Adrenal gland (tissue), 19 donors: ENCODE results near the gene MMP17. TPM values are rescaled to one million over a fixed set of nuclear protein-coding genes. Genes with fewer than 3 reads are reported as not detected.

Experiments used
- DNase-seq, 7 donors: peaks; one replicate each; pipeline ENCODE4 v3.0.0-alpha.2; 2019 to 2020
- H3K27ac ChIP-seq, 5 donors: fragments of 200-600 bp; sonication (generic) in 4 of 5; 1 replicate in 3 of 5; 2 replicates in 2 of 5; pipeline versions ENCODE4 v1.5.1 to v1.8.0; 2016 to 2020; ENCODE audit warnings: mild to moderate bottlenecking in 1 of 5
- H3K27me3 ChIP-seq: fragments of 200-600 bp; 2 replicates; pipeline ENCODE4 v1.8.0; 2021
- H3K36me3 ChIP-seq, 2 donors: fragments of 200-600 bp; replicated peaks in 1 of 2; 1 replicate in 1 of 2; 2 replicates in 1 of 2; pipeline versions ENCODE4 v1.5.1 to v1.8.0; 2018 to 2022
- H3K4me1 ChIP-seq, 2 donors: fragments of 200-600 bp; replicated peaks in 1 of 2; 1 replicate in 1 of 2; 2 replicates in 1 of 2; pipeline versions ENCODE4 v1.5.1 to v1.8.0; 2018 to 2021
- H3K4me3 ChIP-seq, 4 donors: fragments of 200-600 bp; sonication (generic) in 3 of 4; one replicate each; pipeline ENCODE4 v1.5.1; 2016 to 2018
- H3K9me3 ChIP-seq, 3 donors: fragments of 200-600 bp; sonication (generic) in 1 of 3; replicated peaks in 1 of 3; 1 replicate in 2 of 3; 2 replicates in 1 of 3; pipeline versions ENCODE4 v1.5.1 to v1.8.0; 2016 to 2021
- POLR2A ChIP-seq, 2 donors: fragments of 450-650 bp; IDR thresholded peaks; one replicate each; pipeline ENCODE4 v1.6.1; 2017; ENCODE audit warnings: antibody characterized with exemption in 2 of 2, mild to moderate bottlenecking in 2 of 2, moderate library complexity in 1 of 2
- WGBS, 4 donors: extraction: QIAGEN DNeasy Blood & Tissue Kit in 2 of 4; methylation state at CpG; one replicate each; pipeline versions ENCODE4 v1.1.5 to v1.1.7; 2013 to 2017; 5-methylcytosine and 5-hydroxymethylcytosine counted together
- intact Hi-C, 2 donors: fragments of 100-400 bp; cut with DNase I; formaldehyde crosslinking; loops; one replicate each; pipeline versions ENCODE4 v1.14.1 to v1.15.0; 2022 to 2023
- long read RNA-seq, 10 donors: library from polyadenylated mRNA in 3 of 10; unstranded in 2 of 10; stranded (forward) in 1 of 10; transcript quantifications; one replicate each; pipeline ENCODE4 v2.0.0 and lab custom pipeline, GENCODE V29; 2021 to 2026
- polyA plus RNA-seq, 3 donors: library from polyadenylated mRNA; stranded (reverse); fragments of 200-250 nt in 2 of 3; fragments of 350-450 nt in 1 of 3; fragmentation: Illumina TruSeq in 1 of 3; extraction: RNeasy Lipid Tissue Mini Kit (QIAGEN cat#74804) in 1 of 3; gene quantifications; one replicate each; pipeline ENCODE4 v1.2.3, GENCODE V29; 2013 to 2014
- total RNA-seq, 9 donors: library from RNA; depleted of rRNA in 4 of 9; stranded (reverse); fragments of >200 nt in 4 of 9; fragments of 120-200 nt in 1 of 9; fragmentation: NEBNext Ultra II Directional in 1 of 9; extraction: Animal tissue kit (Norgen Biotek cat#: 25700) in 1 of 9; gene quantifications; one replicate each; pipeline versions ENCODE4 v1.1.0 to v1.2.4, GENCODE V29; 2013 to 2023
- TF ChIP-seq, protein P1 (sequence below), 6 experiments: fragments of 450-650 bp in 4 of 6; fragments of 200-600 bp in 2 of 6; sonication (generic) in 1 of 6; IDR thresholded peaks; 1 replicate in 5 of 6; 2 replicates in 1 of 6; pipeline versions ENCODE4 v1.5.1 to v1.8.0; 2016 to 2021; ENCODE audit warnings: antibody characterized with exemption in 6 of 6, mild to moderate bottlenecking in 2 of 6, moderate library complexity in 1 of 6
- donor health status: healthy with polysubstance abuse.
- donor health status: Bipolar disorder and iron deficiency.
- donor health status: DM: yes; HTN: yes; CAD: no.
- donor health status: DM: no; HTN: no; CAD: no.
- donor health status: DM: no; HTN: no; CAD: no.
- donor health status: DM: yes; HTN: yes; CAD: no.

Gene MMP17
- total RNA-seq (1 to 10 TPM in 4 of 9 donors, under 1 TPM in 4, not detected in 1; 0.32 to 3.9 (median 1.1) TPM), polyA plus RNA-seq (10 to 100 TPM in 1 of 3 donors, 1 to 10 TPM in 1, under 1 TPM in 1; 0.46 to 16.5 (median 5.7) TPM)
- long read RNA-seq, donor 1 = 0 reads
- long read RNA-seq, donor 2 = 0 reads
- long read RNA-seq, donor 3 = 0 reads
- long read RNA-seq, donor 4 = 0 reads
- long read RNA-seq, donor 5, partial matches to known transcripts = 0 of 2 reads
- long read RNA-seq, donor 5, other reads (novel, unspliced or antisense) = 1 of 2 reads
- long read RNA-seq, donor 6 = 0 reads
- long read RNA-seq, donor 7 = 0 reads
- long read RNA-seq, donor 8 = 0 reads
- long read RNA-seq, donor 9 = 0 reads
- long read RNA-seq, donor 10, partial matches to known transcripts = 0 of 1 reads
- long read RNA-seq, donor 10, other reads (novel, unspliced or antisense) = 0 of 1 reads

DNA sequence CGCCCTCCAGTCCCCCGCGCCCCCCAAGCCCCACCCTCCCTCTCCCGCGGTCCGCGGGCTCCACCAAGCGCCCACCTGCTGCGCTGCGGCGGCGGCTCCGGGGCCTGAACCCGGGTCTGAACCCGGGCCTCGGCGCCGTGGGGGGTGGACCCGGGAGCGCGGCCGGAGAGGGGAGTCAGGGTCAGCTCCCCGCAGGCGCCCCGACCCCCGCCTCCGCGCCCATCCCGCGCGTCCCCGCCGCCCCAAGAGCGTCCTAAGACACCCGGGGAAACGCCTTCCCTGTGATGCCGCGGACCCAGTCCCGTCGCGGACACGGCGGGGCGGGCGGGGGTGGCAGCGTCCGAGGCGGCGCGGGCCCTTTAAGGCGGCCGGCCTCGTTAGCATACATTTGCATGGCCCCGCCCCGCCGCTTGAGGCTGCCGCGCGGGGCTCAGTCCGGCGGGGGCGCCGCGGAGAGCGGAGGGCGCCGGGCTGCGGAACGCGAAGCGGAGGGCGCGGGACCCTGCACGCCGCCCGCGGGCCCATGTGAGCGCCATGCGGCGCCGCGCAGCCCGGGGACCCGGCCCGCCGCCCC, at the start of gene MMP17:
TSS of gene MMP17 (plus strand) at position 433 of the 574 bp plus-strand sequence. CDS start at position 535, 102 bp downstream.
- TF ChIP-seq, protein P1, sequence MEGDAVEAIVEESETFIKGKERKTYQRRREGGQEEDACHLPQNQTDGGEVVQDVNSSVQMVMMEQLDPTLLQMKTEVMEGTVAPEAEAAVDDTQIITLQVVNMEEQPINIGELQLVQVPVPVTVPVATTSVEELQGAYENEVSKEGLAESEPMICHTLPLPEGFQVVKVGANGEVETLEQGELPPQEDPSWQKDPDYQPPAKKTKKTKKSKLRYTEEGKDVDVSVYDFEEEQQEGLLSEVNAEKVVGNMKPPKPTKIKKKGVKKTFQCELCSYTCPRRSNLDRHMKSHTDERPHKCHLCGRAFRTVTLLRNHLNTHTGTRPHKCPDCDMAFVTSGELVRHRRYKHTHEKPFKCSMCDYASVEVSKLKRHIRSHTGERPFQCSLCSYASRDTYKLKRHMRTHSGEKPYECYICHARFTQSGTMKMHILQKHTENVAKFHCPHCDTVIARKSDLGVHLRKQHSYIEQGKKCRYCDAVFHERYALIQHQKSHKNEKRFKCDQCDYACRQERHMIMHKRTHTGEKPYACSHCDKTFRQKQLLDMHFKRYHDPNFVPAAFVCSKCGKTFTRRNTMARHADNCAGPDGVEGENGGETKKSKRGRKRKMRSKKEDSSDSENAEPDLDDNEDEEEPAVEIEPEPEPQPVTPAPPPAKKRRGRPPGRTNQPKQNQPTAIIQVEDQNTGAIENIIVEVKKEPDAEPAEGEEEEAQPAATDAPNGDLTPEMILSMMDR (IDR thresholded peaks at IDR 0.05) = no peak
- TF ChIP-seq POLR2A (IDR thresholded peaks at IDR 0.05) = no peak
- Histone ChIP-seq H3K4me1 (peaks cover 4 to 30% of the 10 kb centered on the region in 2 donors), H3K9me3 (no peaks in the 10 kb centered on the region), H3K27me3 (peaks cover 44% of the 10 kb centered on the region), H3K27ac (no peak within 1 kb of the TSS), H3K36me3 (no peaks in the 10 kb centered on the region), H3K4me3 (peak within 1 kb of the TSS in 1 of 4 donors; percentile 51)
- WGBS, 4 donors = 0 to 1% (median 1%) methylated on average over 1 to 86 of the region's 86 CpGs; no CpG with 5 or more reads in 1 of the 4 donors
- DNase-seq = peak in 1 of 7 donors; percentile 25
- intact Hi-C loops = no loop called here

DNA sequence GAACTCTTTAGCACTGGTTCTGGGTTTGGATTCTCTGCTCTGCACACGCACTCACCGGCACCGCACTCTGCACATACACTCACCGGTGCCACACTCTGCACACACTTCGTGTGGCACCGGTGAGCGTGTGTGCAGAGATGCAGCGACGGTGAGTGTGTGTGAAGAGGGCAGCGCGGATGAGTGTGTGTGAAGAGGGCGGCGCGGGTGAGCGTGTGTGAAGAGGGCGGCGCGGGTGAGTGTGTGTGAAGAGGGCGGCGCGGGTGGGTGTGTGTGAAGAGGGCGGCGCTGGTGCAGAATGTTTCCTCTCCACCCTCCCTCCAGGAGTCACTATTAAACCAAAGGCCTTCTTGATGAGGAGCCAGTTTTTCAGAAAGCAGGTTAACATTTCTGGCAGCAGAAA, 49.2 kb upstream of the MMP17 start:
- intact Hi-C loops = no loop called here
- Histone ChIP-seq H3K27me3 (no peaks in the 10 kb centered on the region), H3K27ac (no peak overlapping the region), H3K4me3 (no peak overlapping the region), H3K4me1 (peaks cover 0 to 4% of the 10 kb centered on the region in 2 donors), H3K36me3 (peaks cover 0 to 49% of the 10 kb centered on the region in 2 donors), H3K9me3 (no peaks in the 10 kb centered on the region)
- DNase-seq = no peak
- TF ChIP-seq, protein P1 (IDR thresholded peaks at IDR 0.05) = no peak
- TF ChIP-seq POLR2A (IDR thresholded peaks at IDR 0.05) = no peak
- 95 to 98% (median 97%) methylated on average over 23 of the region's 23 CpGs for WGBS, 4 donors

DNA sequence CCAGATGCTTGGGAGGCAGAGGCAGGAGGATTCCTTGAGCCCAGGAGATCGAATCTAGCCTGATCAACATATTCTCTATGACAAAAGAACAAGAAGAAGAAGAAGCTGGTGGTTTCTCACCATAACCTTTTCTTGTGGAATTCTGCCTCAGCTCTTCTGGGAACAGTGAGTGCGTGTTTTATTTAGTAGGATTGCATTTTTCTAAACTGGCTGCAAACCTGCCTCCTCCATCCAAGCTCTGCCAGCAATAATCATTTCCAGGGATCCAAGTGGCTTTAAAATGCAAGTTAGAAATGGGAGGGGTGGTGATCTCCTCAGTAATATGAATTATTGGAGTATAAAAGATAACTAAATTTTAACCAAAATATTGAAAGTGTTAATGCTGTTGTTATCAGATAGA, 46.1 kb upstream of the MMP17 start:
- no peak for DNase-seq
- 92 to 100% (median 97%) methylated on average over 2 of the region's 2 CpGs for WGBS, 4 donors
- Histone ChIP-seq H3K9me3 (no peaks in the 10 kb centered on the region), H3K4me1 (peaks cover 0 to 9% of the 10 kb centered on the region in 2 donors), H3K36me3 (peaks cover 0 to 35% of the 10 kb centered on the region in 2 donors), H3K27ac (no peak overlapping the region), H3K27me3 (no peaks in the 10 kb centered on the region), H3K4me3 (no peak overlapping the region)
- intact Hi-C loops = no loop called here
- TF ChIP-seq, protein P1 (IDR thresholded peaks at IDR 0.05) = no peak
- TF ChIP-seq POLR2A (IDR thresholded peaks at IDR 0.05) = no peak

DNA sequence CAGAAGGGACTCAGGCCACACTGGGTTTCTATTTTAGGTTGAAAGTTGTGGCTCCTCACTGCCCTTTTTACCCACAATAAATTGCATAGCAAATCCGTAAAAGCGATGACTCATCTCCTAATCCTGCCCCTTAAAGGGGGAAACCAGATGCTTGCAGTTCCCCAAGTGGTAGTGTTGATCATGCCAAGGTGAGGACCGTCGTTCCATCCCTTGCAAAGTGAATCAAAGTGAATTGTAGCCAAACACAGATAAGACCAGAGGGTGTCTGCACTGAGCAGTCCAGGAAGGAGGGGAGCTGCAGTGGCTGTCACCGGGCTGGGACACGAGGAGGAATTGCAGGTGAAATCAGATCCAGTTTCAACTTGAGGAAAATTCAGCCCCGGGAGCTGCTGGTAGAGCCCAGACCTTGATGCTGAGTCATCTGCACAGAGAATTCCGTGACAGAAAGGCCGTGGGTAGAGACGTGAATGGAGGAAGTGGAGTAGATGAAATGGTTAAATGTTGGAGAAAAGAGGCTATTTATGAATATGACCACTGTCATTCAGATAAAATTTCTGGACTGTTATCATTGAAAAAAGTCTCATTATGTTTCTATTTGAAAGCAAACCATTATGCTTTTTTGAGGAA, 44.2 kb upstream of the MMP17 start:
- no peaks in the 10 kb centered on the region for H3K9me3 ChIP-seq
- peak; percentile 29 to 69 (median 56) for DNase-seq
- TF ChIP-seq, protein P1 (IDR thresholded peaks at IDR 0.05) = no peak
- TF ChIP-seq POLR2A (IDR thresholded peaks at IDR 0.05) = no peak
- no peak overlapping the region for H3K4me3 ChIP-seq
- no peaks in the 10 kb centered on the region for H3K27me3 ChIP-seq
- intact Hi-C loops = no loop called here
- H3K36me3 ChIP-seq = peaks cover 0 to 33% of the 10 kb centered on the region in 2 donors
- H3K27ac ChIP-seq = peak overlapping the region in 2 of 5 donors; percentile 19 to 64
- 26 to 51% (median 31%) methylated on average over 10 of the region's 10 CpGs for WGBS, 4 donors
- H3K4me1 ChIP-seq = peaks cover 0 to 9% of the 10 kb centered on the region in 2 donors
